CD4-positive, alpha-beta T cell treated with Interleukin-12 subunit alpha and Interleukin-12 subunit beta, for 1 hour (primary cell): ENCODE measurements around the gene IRX4.
"Not testable (repeated sequence)": the region's sequence is repeated elsewhere in the genome, so short reads cannot be mapped to it uniquely, and the experiment has no call there.

ENCODE experiments used
- DNase-seq: peaks from one replicate; pipeline ENCODE4 v3.0.0-alpha.2; 2020

Gene IRX4

DNA sequence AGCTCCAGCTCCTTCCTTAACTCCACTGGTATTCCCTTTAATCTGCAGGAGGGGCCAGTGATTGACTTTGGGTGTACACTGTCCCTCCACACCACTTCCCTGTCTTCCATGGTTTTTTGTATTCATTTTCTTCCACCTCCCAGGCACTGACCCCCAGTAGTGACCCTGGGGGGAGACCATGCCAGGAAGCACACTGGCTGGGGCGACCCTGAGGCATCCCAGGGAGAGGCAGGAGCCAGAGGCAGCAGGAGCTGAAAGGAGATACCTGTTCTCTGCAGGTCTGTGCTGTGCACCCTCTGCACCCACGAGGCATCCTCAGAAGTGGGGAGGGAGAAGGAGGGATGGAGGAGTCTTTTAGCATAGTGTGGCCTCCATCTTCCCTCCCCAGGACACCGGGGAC, 27.6 kb downstream of the IRX4 start:
- no peak for DNase-seq

DNA sequence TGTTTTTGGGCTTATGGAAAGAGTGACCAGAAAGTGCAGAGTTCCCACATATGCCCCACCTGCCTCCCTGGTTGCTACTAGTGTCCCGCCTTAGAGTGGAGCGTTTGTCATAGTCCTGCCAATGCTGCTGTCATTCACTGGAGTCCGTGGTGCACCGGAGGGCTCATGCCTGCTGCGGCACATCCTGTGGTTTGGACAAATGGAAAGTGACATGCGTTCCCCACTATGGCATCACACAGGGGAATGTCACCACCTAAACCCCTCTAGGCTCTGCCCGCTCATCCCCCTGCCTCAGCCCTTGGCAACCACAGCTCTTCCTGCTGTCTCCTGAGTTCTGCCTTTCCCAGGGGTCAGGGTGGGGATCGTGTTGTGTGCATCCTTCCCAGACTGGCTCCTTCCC, 29.2 kb downstream of the IRX4 start:
- no peak for DNase-seq

DNA sequence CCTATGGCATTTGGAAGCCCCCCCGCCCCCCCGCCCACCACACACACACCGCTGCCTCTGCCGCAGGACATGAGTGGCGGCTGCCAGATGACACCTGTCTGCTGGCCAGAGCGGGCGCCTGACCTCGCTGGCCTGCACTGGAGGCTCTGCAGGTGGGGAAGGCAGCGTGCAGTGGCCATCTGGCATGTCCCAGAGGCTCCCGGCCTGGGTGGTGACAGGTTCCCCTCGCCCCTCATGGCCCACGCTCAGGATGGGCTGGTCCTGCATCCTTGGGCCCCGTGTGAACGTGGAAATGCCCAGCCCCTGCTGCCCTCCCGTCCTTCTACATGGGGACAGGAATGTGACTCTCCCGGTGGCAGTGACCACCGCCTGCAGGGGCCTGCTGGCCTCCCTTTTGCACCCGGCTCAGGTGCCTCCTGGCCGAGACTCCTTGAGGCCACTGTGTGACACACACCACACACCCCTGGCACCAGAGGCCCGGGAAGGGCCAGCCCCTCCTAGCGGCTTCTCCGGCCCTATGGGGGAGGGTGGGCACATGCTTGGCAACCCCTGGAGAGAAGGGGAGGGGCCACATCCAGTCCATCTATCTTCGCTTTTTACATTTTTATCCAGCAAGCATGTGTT, 30.3 kb downstream of the IRX4 start:
- DNase-seq: no peak

DNA sequence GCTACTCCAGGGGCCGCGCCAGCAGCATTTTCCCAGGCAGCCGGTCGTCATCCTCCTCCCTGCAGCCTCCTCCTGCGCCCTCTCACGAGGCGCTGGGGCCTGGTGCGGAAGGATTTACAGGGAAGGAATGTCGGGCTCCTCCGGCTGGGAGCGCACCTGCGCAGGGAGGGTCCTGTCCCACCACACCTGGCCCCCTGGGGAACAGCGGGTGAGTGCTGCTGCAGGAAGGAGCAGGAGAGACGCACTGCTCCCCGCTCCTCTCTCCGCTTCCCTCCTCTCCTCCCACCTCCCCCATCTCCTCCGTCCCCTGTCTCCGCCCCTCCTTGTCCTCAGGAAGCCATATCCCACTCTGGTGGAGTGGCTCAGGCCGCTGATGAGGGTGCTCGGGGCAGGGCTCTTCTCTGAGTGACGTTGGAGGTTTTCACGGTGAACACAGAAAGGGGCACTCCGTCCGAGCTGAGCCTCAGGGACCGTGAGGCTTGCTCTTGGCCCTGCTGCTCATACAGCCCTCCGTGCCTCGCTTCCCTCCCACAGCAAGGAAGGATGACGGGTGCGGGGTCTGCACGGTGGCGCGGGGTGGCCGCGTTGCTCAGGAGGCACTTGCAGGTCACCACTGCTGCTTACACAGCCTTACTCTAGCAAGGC, 31.3 kb downstream of the IRX4 start:
- DNase-seq: no peak

DNA sequence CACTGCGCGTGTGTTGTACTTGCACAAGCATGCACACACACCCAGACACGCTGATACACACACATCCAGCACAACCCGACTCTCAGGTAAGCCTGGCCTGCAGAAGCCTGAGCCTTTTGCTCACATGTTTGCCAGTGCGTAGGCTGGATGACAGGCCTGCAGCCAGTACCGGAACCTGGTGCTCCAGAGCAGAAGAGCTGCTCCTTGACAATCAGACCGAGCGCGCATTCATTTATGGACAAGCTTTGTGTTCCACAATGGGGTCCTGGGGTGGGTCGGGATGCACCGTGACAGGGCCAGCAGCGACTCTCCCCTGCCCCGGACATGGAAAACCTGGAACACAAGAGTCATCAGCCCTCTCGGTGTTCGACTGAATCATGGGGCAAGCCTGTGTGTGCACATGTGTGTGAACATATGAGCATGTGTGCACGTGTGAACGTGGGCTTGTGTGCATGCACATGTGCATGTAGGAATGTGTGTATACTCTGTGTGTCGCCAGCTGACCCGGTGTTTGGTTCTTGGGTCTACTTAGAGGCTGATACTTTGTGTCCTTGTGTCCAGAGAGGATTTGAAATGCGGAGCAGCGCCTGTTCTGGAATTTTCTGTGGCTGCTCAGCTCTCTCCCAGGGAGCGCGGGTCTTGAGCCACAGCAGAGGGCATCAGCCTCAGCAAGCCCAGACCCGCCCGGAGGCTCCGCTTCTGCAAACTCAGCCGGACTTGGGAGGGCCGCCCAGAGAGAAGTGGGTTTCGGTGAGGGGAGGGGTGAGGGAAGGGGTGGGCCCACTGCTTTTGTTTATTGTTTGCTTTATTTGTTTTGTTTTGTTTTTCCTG, 32.2 kb downstream of the IRX4 start:
- DNase-seq: no peak

DNA sequence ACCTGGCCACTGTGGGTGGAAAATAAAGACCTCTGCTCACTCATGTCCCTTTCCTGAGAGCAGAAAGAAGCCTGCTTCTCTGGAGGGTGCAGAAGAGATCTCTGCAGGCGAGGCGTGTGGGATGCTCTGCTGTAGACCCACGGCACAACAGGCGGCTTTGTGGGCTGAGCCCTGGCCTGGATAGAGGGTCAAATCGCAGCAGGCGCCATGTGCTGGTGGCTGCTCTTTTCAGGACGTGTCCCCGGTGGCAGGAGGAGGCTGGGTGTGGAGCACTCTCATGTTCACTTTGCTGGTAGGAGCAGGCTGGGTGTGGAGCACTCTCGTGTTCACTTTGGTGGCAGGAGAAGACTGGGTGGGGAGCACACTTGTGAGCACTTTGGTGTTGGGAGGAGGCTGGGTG, 35.1 kb downstream of the IRX4 start:
- DNase-seq: no peak

DNA sequence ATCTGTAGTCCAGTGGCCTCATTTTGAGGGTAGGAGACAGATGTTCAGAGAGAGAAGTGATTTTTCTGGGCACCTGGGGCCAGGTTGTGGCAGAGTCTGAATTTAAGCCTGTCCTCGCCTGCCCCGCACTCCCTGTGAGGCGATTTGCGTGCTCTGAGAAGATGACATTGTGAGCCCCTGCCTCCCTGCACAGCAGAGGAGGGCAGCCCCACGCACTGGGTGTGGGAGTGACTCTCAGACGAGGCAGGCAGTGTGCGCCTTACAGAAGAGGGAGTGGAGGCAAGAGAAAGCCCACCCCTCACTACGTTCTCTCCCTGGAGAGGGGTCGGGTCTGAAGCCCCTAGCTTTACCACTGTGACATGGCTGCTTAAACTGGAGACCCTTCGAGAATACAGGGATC, 35.7 kb downstream of the IRX4 start:
- DNase-seq: no peak

DNA sequence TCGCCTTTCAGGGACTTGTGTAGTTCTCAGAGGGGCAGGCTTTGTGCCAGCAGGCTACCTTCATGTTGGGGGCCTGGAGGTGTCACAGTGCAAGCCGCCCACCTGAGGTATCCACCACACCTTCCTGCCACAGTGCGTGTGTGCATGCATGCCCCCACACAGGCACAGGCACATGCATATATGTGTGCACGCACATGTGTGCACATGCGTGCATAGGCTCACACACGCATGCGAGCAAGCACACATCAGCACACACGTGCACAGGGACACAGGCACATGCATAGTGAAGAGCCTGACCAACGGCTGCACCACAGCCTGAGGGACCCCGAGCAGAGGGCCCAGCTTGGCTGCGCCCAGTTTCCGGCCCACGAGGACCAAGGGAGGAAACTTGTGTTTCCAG, 36.1 kb downstream of the IRX4 start:
- no peak for DNase-seq

DNA sequence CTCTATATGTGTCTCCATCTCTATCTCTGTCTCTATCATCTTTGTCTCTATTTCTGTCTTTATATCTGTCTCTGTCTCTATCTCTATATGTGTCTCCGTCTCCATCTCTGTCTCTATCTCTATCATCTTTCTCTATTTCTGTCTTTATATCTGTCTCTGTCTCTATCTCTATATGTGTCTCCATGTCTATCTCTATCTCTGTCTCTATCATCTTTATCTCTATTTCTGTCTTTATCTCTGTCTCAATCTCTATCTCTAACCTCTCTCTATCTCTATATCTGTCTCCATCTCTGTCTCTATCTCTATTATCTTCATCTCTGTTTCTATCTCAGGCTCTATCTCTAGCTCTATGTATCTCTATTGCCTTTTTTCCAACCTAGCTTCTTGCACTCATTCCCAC, 37.0 kb downstream of the IRX4 start:
- no peak for DNase-seq

DNA sequence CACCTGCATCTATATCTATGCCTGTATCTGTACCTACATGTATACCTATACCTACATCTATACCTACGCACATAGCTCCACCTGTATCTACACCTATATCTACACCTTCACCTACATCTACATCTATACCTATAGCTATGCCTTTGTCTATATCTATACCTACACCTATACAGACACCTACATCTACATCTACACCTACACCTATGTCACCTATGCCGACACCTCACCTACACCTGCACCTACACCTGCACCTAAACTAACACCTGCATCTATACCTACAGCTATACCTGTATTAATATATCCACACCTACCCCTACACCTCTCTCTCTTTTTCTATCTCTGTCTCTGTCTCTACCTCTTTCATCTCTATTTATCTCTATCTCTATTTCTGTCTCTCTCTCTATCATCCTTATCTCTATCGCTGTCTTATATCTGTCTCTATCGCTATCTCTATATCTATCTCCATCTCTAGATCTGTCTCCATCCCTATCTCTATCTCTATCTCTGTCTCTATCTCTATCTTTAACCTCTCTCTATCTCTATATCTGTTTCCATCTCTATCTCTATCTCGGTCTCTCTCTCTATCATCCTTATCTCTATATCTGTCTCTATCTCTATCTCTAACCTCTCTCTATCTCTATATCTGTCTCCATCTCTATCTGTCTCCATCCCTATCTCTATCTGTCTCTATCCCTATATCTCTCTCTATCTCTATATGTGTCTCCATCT, 37.9 kb downstream of the IRX4 start:
- DNase-seq: no peak

DNA sequence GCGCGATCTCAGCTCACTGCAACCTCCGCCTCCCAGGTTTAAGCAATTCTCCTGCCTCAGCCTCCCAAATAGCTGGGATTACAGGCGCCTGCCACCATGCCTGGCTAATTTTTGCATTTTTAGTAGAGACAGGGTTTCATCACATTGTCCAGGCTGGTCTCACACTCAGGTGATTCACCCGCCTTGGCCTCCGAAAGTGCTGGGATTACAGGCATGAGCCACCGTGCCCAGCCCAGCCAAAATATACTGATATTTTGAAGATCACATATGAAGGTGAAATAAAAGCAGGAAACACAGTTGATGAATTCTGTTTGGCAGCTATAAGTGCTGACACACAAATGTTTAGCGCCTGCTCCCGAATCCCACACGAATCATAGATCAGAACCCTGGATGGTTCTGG, 39.0 kb downstream of the IRX4 start:
- DNase-seq: not testable (repeated sequence)

DNA sequence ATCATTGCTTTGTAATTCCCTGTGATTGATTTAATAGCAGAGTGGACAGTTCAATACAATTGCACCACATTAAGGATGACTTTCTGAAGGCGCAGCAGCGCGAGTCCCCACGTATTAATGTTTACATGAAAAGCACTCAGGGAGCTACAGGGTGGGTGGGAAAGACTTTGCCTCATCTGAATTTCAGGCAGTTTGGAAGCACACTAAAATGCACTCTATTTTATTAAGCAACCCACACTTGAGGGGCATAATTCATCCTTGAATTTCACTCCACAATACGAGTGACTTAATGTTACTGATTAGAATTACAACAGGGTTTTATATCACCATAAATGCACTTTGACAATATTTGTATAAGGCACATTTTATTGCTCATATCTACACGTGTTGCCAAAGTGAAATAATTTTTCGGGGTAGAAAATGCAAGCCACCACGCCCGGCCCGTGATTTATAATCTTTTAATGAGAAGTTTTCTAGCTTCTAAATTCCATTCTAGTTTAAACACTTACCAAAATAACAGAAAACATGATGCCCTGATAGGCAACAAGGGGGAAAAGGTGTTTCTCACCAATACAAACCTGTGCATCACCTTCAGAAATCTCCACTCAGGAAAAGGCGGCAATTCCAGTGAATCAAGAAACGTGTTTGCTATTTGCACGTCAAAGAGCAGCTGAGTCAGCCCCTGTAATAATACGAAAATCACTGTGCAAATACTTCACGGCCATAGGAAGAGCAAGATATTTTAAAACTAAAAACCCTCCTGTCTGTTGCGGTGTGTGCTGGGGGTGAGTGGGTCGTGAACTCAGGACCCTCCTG, 40.5 kb downstream of the IRX4 start:
- DNase-seq: no peak

DNA sequence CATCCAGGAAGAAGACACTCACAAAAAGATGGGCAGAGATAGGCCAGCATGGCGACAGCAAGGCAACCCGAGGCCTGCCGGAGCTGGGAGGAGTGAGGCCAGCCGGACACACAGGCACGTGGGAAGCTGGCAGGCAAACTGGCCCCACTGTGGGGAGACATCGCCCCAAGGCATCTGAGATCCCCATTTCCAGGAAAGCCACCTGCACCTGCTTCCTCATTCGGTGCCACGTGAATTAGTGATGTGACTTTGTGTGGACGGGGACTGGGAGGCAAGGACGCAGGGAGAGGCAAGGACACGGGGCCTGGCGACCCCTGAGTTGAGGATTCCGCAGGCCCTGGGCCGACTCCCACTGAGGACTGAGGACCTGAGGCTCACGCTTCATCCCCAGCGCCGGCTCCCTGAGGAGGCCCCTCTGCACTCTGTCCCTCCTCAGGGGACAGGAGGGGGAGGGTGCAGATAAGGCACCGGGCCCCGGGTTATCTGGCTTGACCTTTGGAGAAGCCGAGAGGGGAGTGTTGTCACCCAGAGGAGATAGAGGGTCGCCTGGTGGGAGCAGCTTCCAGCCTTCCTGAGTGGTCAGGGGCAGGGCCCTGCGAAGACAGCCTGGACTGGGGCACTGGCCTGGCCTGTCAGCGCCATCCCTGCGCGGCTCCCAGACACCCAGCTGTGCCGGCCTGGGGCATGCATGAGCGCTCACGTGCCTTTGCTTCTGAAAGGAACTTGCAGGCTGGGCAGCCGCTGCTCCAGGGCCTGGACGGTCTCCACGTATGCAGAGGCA, 41.8 kb downstream of the IRX4 start:
- DNase-seq: no peak

DNA sequence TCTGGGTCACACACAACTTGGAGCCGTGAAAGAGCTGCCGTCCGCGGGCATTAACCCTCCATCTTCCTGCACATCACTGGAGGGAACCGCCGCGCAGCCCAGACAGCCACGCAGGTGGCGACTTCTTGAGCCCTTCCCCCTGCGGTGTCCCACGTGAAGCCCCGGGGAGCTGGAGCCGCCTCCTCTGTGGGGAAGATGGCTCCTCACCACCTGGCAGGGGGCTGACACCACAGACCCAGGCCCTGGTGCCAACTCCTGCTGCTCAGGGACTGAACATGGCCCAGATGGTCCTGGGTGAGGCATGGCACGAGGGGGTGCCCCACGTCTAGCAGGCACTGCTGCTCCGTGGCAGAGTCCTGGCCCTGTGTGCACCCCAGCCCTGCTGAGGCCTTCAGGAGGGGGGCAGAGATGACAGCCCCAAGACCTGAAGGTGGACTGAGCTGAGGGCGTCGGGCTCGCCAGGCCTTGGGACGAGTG, 42.6 kb downstream of the IRX4 start:
- DNase-seq: no peak

DNA sequence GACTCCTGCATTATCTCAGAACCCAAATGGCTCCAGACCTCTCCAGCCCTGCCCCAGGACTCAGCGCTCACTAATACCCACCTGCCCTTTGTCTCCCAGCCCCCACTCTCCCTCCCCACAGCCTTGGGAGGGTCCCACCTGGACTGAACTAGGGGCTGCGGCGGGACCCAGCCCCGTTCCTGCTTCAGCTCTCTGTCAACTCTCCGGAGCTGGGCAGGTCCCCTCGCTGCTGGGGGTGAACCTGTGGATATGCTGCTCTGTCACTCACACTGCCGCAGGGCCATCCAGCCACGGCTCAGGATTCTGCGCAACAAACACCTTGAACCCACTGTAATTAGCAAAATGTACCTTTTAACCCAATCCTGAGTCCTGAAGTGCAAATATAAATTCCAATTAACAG, 44.7 kb downstream of the IRX4 start:
- no peak for DNase-seq

DNA sequence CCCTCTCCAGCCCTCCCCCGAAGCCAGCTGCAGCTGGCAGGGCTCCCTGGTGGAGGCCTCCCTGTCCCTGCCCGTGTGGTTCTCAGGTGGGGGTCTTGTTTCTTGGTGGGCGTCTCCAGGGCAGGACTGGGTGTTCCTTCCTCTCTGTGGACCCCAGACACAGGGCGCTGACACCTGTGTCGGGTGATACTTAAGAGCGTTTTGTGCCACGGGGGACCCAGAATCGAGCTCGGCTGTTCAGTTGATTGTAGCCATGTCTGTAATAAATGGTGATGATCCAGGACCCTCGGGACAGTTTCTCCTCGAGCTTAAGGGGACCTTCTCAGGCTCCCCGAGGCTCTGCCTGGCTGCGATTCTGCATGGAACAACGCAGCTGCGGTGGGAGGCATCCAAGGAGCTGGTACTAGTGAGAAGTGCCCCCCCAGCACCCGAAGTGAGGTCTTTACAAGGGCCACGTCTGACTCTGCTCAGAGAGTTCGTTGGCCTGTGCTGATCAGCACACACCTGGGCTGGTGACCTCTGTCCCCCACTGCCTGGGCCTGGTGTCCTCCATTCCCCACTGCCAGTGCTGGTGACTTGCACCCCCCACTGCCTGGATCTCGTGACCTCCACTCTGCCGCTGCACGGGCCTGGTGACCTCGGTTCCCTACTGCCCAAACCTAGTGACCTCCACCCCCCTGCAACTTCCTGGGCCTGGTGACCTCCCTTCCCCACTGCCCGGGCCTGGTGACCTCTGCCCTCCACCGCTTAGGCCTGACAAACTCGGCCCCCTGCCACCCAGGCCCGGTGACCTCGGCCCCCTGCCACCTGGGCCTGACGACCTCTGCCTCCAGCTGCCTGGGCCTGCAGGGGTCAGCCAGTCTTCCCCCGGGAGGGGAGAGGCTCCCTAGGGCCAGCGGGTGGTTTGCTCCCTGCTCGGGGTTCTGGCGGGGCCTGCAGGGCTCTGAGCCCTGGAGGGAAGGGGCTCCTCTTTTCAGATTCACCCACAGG, 45.5 kb downstream of the IRX4 start:
- DNase-seq: no peak

DNA sequence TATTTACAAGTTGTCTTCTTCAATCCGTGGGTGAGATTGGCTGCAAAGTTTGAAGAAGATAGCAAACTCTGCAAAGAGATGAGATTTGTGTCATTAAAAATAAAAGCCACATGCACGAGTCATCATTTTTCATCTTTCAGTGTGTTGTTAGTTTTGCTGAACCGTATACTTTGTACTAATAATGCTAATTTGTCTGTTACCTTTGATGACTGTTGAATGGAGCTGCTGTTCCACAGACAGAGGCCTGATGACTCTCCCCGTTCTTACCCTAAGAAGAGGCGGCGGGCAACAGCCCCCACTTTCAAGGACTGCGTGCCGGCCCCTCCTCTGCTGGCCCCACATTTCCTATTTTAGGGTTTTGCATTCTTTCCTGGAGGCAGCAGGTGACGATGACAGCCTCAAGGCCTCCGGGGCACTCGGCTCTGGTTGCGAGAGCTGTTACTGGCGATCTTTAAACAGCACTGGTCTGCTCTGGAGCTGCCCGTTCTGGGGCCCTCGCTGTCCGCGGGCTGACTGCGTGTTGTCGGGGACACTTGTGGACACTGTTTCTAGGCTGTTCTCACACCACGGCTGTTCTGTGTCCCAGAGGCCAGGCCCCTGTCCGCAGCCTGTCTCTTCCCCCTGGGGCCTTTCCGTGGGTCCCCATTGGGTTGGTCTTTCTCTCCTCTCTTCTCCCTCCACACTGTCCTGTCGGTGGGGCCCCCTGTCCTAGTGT, 46.4 kb downstream of the IRX4 start:
- no peak for DNase-seq

DNA sequence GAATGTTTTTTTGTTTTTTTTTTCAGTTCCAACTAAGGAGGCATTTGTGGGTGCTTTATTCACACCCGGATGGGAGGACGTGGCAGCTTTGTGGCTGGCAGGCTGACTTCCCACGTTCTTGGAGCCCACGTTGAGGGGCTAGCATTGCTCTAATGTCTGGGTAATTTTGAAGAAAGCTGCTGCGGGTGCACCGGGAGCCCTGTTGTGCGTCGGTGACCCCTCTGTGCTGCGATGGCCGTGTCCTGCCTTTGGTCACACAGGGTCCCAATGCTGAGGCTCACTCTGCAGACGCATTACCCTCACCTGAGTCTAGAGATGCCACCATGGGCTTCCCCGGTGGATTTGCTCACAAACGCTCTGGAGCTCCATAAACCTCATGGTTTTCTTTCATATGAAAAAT, 47.3 kb downstream of the IRX4 start:
- no peak for DNase-seq

DNA sequence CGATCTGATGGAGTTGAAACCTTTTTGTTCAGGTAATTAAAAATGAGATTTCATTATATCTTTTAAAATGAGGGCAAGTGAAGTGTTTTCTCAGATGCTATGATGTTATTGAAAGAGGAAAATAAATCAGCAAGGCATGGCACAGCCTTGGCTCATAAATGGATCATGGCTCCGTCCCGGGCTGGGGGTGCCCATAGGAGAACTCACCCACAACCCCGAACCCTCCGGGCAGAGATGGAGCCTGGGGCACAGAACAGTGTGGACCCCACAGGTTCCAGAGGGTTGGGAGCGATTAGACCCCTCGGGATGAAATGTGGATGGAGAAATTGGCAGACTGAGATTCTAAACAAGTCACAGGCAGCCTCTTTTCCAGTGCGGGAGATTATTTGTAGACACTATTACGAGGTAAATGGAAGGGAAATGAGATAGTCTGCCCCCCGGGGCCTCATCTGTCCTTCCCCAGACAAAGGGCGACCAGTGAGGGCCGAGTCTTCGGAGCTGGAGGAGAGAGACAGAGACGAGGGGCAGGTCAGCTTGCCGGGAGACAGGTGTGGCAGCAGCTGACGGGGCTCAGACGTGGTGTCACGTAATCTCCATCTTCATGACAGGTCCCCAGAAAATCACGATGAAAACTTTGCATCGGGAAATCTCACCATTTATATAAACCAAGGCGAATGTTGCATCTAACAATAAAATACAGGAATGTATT, 47.9 kb downstream of the IRX4 start:
- no peak for DNase-seq
